ENCODE measurements around the gene SHC3. TPM values are rescaled to one million over a fixed set of nuclear protein-coding genes. Genes with fewer than 3 reads are reported as not detected.

SHC3 gene
- total RNA-seq, 3 donors from 2014 or later (not counting 1 experiment from before 2014, with no cell fraction given) = 0.02 to 0.09 (median 0.08) TPM

- Mint-ChIP-seq H3K36me3 (no peaks in the 10 kb centered on the region), H3K4me1 (peaks cover 0 to 4% of the 10 kb centered on the region in 2 donors), H3K27me3 (ENCODE audit: low read depth in 2 of 2) (peaks cover 9 to 29% of the 10 kb centered on the region in 2 donors), H3K27ac (no peak overlapping the region), H3K9me3 (no peaks in the 10 kb centered on the region), H3K4me3 (no peak overlapping the region)
- Histone ChIP-seq H3K4me1 (ENCODE audit: control insufficient read depth, insufficient read depth, low read length) (no peaks in the 10 kb centered on the region), H3K9me3 (ENCODE audit: control insufficient read depth, insufficient read depth, low read length) (no peaks in the 10 kb centered on the region), H3K36me3 (ENCODE audit: control insufficient read depth, insufficient read depth, low read length) (no peaks in the 10 kb centered on the region), H3K4me3 (ENCODE audit: low read length) (no peak overlapping the region), H3K27me3 (ENCODE audit: control insufficient read depth, insufficient read depth, low read length) (no peaks in the 10 kb centered on the region), H3K27ac (ENCODE audit: low read length) (no peak overlapping the region)
- TF ChIP-seq CTCF (IDR thresholded peaks at IDR 0.05) = no peak
- 76% methylated on average over 3 of the region's 3 CpGs for WGBS (ENCODE audit: insufficient coverage)
- DNase-seq = no peak
- intact Hi-C loops (cut with micrococcal nuclease) = no loop called here
- no peak for ATAC-seq
Measured at GRCh38 chr9:89023740-89024139, 154.9 kb downstream of the SHC3 start.

GRCh38 chr9:89022902-89023301 is 155.7 kb downstream of the SHC3 start:
- intact Hi-C loops (cut with micrococcal nuclease) = no loop called here
- 87% methylated on average over 2 of the region's 2 CpGs for WGBS (ENCODE audit: insufficient coverage)
- Histone ChIP-seq H3K36me3 (ENCODE audit: control insufficient read depth, insufficient read depth, low read length) (no peaks in the 10 kb centered on the region), H3K27me3 (ENCODE audit: control insufficient read depth, insufficient read depth, low read length) (no peaks in the 10 kb centered on the region), H3K9me3 (ENCODE audit: control insufficient read depth, insufficient read depth, low read length) (no peaks in the 10 kb centered on the region), H3K4me1 (ENCODE audit: control insufficient read depth, insufficient read depth, low read length) (no peaks in the 10 kb centered on the region), H3K27ac (ENCODE audit: low read length) (no peak overlapping the region), H3K4me3 (ENCODE audit: low read length) (no peak overlapping the region)
- H3K4me3 Mint-ChIP-seq = no peak overlapping the region
- no peaks in the 10 kb centered on the region for H3K36me3 Mint-ChIP-seq
- no peak for TF ChIP-seq CTCF (IDR thresholded peaks at IDR 0.05)
- no peak overlapping the region for H3K27ac Mint-ChIP-seq
- H3K4me1 Mint-ChIP-seq = peaks cover 0 to 4% of the 10 kb centered on the region in 2 donors
- peaks cover 6 to 24% of the 10 kb centered on the region in 2 donors for H3K27me3 Mint-ChIP-seq (ENCODE audit: low read depth in 2 of 2)
- no peaks in the 10 kb centered on the region for H3K9me3 Mint-ChIP-seq
- no peak for ATAC-seq
- DNase-seq = no peak

GRCh38 chr9:89022001-89022759 is 156.4 kb downstream of the SHC3 start:
- Histone ChIP-seq H3K27ac (ENCODE audit: low read length) (no peak overlapping the region), H3K27me3 (ENCODE audit: control insufficient read depth, insufficient read depth, low read length) (no peaks in the 10 kb centered on the region), H3K9me3 (ENCODE audit: control insufficient read depth, insufficient read depth, low read length) (no peaks in the 10 kb centered on the region), H3K36me3 (ENCODE audit: control insufficient read depth, insufficient read depth, low read length) (no peaks in the 10 kb centered on the region), H3K4me3 (ENCODE audit: low read length) (no peak overlapping the region), H3K4me1 (ENCODE audit: control insufficient read depth, insufficient read depth, low read length) (no peaks in the 10 kb centered on the region)
- DNase-seq (no peak), ATAC-seq (no peak)
- Mint-ChIP-seq H3K9me3 (no peaks in the 10 kb centered on the region), H3K36me3 (no peaks in the 10 kb centered on the region), H3K4me3 (no peak overlapping the region), H3K27ac (no peak overlapping the region), H3K4me1 (peaks cover 0 to 4% of the 10 kb centered on the region in 2 donors), H3K27me3 (ENCODE audit: low read depth in 2 of 2) (peaks cover 2 to 17% of the 10 kb centered on the region in 2 donors)
- TF ChIP-seq CTCF (IDR thresholded peaks at IDR 0.05) = no peak
- intact Hi-C loops (cut with micrococcal nuclease) = no loop called here
- 94% methylated on average over 15 of the region's 15 CpGs for WGBS (ENCODE audit: insufficient coverage)

All from natural killer cell (primary cell).